ENCODE data around the gene CORIN.
"Not testable (repeated sequence)": the region's sequence is repeated elsewhere in the genome, so short reads cannot be mapped to it uniquely, and the experiment has no call there.

Gene CORIN

DNA sequence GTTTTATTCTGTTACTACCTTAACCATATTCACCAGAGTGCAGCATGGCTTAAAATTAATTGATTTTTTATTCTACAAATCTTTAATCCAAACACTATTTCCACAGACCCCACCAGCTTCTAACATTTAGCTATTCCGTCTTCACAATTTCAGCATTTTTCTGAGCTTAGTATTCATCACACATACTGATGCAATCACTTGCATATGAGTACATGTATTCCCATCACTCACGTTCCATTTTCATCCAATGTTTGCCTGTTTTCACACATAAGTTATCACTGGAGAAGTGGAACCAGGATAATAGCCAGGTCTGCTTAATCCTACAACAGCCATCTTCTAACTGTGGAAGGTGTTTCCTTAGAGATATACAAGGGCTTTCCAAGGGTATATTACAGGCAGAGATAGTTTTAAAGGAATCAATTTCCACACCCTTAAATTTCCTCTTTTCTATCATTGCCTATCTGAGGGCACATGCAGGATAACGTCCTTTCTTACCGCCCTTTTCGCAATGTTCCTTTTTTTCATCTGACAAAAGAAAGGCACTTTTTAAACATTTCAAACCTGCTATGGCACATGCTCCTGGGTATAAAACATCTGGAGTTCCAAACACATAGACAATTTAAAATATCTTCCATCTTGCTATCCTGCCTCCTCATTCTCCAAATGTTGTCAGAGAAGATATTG, 115.8 kb downstream of the CORIN start:
- DNase-seq (ENCODE audit: low read depth) = no peak

DNA sequence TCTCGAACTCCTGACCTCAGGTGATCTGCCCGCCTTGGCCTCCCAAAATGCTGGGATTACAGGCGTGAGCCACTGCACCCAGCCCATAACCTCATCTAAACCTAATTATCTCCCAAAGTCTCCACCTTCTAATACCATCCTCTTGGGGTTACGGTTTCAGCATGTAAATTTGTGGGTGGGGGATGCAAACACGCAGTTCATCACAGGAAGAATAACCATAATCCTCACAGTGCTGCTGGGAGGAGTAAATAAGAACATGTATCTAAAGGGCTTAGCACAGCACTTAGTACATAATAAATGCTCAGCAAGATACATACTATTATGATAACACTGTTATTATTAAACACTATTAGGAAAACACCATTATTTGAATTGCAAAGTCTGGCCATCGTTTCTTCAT, 116.4 kb downstream of the CORIN start:
- DNase-seq (ENCODE audit: low read depth) = no peak

GRCh38 chr4:47720787-47721186, 117.1 kb downstream of the CORIN start:
- no peak for DNase-seq (ENCODE audit: low read depth)

- no peak for DNase-seq (ENCODE audit: low read depth)
Observed at GRCh38 chr4:47719576-47719975, 118.3 kb downstream of the CORIN start.

- no peak for DNase-seq (ENCODE audit: low read depth)
Observed at GRCh38 chr4:47718696-47719095, 119.2 kb downstream of the CORIN start.

- DNase-seq (ENCODE audit: low read depth) = no peak
Observed at GRCh38 chr4:47717188-47717587, 120.7 kb downstream of the CORIN start.

DNA sequence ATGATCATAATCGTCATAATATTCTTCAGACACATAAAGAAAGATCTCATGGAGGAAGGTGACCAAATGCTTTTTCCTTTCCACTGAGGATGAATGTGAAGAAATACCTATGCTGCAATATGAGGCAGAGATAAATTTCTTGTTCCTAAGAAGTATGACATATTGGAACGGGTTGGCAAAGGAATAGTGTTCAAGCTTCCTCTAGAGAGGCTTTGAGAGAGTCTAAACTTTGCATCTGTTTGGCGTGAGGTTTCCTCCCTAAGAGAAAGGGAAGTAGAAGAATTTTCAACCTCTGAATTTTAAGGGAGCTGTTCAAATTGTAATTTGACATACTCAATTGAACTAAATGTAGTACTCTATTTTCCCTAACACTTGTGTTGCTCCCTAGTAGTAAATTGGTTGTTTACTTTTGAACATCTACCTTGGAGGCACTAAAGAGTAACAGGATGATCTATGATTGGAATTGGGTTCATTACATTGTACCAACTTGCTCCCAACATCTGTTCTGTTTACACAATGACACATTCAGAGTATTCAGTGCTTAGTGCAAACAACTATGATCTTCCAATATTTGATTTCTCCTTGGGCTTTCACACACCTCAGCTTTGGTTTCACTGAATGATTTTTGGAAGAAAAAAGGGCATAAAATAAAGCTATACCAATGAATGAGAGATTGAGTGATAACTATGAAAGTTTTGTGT, 122.0 kb downstream of the CORIN start:
- no peak for DNase-seq (ENCODE audit: low read depth)

- no peak for DNase-seq (ENCODE audit: low read depth)
Observed at GRCh38 chr4:47714269-47714668, 123.6 kb downstream of the CORIN start.

- no peak for DNase-seq (ENCODE audit: low read depth)
Observed at GRCh38 chr4:47713129-47713834, 124.6 kb downstream of the CORIN start.

DNA sequence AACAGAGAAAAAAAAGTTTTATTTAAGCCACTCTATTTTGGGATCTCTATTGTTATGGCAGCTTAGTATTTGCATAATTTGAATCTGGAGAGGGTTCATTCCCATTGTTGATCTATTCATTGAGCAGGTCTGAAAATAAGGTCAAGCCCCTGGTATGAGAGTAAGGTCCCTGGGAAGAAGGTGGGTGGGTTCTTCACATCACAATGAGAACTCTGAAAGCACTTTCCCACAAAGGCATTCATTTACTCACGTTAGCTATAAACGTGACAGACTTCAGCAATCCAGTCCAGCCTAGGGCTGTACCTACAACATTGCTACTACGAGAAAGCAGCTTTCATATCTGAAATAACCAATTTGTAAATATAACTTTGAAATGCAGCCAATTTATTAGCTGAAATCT, 126.2 kb downstream of the CORIN start:
- DNase-seq (ENCODE audit: low read depth) = no peak

DNA sequence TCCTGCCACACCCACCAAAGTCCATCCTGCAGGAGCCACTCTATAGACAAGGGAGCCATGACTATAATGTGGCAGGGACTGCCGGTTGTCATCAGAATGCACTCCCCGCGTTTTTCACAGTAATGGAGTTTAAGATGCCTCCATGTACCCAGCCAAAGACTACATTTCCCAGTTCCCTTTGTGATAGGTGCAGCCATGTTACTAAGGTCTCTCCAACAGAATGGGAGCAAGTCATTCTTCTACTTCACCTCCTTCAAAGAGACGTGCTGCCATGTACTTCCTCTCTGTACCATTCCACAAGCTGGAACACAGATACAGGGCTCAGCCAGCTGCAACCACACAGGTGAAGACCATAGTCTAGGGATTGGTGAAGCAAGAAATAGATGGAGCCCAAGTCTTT, 126.7 kb downstream of the CORIN start:
- no peak for DNase-seq (ENCODE audit: low read depth)

- DNase-seq (ENCODE audit: low read depth) = not testable (repeated sequence)
Observed at GRCh38 chr4:47706352-47706751, 131.5 kb downstream of the CORIN start.

GRCh38 chr4:47705326-47705981, 132.4 kb downstream of the CORIN start:
- no peak for DNase-seq (ENCODE audit: low read depth)

- DNase-seq (ENCODE audit: low read depth) = no peak
Observed at GRCh38 chr4:47704693-47705325, 133.1 kb downstream of the CORIN start.

DNA sequence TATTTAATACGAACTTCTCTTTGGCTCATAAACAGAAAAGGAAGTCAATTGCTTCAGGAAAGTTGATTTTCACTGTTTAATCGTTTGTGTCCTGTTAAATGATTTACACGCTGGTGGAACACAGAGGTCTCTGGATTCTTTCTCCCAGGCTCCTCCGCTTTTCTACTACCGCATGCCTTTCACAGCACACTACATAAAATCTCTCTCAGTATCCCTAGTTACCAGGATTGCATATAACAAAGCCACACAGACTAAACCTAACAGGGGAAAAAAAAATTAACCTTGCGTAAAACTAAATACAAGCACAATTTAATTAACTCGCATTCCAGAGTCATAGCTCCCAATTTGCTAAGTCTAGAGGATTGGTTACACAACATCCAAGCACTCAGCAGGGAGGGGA, 133.9 kb downstream of the CORIN start:
- no peak for DNase-seq (ENCODE audit: low read depth)

DNA sequence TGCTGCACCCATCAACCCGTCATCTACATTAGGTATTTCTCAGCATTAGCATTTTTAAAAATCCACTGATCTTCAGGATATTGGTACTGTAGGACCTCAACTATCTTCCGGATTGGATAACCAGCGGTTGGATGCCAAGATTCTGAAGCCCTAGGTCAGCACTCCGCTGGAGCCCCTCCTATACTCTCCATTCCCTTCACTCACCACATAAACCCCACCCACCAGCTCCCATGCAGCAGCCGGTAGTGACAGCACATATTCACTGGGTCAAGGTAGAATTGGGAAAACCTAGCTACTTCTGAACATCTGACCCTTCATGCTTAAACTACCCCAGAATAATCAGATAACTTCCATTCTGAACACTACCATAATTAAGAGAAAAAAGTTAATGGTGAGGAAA, 134.9 kb downstream of the CORIN start:
- no peak for DNase-seq (ENCODE audit: low read depth)

- no peak for DNase-seq (ENCODE audit: low read depth)
Observed at GRCh38 chr4:47701286-47701685, 136.6 kb downstream of the CORIN start.

DNA sequence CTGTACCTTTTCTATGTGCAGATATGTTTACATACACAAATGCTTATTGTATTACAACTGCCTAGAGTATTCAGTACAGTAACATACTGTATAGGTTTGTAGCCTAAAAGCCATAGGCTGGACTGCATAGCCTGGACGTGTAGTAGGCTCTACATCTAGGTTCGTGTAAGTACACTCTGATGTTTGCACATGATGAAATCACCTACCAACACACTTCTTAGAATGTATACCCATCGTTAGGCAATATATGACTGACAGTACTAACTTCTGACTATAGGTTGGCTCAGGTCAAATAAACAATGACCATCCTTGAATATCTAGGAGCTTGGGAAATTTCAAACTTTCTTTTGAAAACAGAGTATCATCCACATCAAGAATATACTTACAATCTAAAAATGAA, 139.0 kb downstream of the CORIN start:
- no peak for DNase-seq (ENCODE audit: low read depth)

DNA sequence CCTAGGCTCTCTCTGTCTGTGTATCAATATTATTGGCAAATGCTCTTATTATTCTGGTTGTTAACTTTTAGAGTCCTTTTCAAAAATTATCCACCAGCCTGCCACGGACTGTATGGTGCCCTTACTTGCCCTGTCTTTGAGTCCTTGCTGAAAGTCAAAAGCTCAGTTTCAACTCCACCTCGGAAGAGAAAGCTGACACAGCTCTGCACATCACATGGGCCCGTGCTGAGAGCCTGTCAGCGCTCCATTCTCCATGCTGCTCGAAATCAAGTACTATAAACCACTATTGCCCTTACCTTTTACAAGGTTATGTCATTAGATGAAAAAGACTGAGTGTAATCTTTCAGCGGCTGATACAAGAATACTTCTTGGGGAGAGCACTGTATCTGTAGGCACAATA, 141.0 kb downstream of the CORIN start:
- DNase-seq (ENCODE audit: low read depth) = no peak

DNA sequence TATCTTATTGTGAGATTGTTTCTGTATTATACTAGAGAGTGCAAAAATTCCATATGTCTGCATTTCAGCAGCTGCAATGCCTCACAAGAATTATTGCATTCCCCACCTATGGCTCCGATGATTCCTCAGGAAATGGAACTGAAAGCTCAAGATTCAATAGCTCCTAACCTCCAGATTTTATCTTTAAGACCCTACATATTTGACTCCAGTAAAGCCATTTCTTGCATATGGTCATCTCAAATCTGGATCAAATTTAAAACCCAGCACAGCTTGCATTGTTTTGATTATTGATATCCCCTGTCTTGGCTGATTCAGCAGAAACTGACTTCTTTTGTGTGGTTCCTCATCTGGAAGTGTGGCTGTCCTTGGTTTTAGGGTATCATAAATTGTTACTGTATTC, 142.6 kb downstream of the CORIN start:
- no peak for DNase-seq (ENCODE audit: low read depth)

DNA sequence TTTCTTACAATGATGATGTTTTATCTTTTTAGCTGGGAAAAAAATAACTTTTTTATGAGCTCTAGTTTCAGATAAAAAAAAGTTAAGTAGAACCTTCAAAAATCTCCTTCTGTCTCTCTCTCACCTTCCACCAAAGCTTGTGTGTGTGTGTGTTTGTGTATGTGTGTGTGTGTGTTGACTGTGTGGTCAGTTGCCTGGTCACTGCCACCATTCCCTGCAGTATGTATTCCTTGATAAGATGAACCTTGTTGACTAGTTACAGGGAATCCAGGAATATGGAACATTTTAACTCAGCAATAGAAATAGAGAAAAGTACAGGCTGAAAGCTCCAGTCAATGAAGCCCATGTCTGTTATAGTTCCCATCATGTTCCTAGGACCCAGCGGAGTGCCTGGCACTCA, 143.5 kb downstream of the CORIN start:
- no peak for DNase-seq (ENCODE audit: low read depth)

DNA sequence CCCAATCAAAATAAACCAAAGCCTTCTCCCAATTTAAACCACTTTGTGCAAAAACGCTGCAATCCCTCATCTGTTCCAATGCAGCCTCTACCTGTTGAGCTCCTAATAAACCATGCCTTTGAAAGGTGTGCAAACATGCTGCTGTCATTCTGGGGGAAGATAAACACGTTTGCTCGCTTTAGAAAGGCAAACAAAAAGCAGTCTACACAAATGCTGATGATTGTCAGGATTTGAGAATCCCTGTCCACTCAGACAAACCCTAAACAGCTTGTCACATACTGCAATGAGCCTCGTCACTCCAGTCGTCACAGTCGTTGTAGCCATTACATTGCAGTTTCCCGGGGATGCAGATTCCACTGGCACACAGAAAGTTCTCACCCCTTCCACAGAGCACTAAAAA, 145.2 kb downstream of the CORIN start:
- DNase-seq (ENCODE audit: low read depth) = no peak
